Uterus (tissue), 4 donors: Measurements from ENCODE around the gene KBTBD12. TPM values are rescaled to one million over a fixed set of nuclear protein-coding genes. Genes with fewer than 3 reads are reported as not detected.

ENCODE experiments used
- DNase-seq, 2 donors: peaks; one replicate each; pipeline ENCODE4 v3.0.0-alpha.2; 2019 to 2020
- H3K27ac ChIP-seq, 2 donors: fragments of 200-600 bp; sonication (generic); 1 replicate in 1 of 2; 2 replicates in 1 of 2; pipeline ENCODE4 v1.5.1; 2016 to 2018
- H3K27me3 ChIP-seq, 2 donors: fragments of 200-600 bp; sonication (generic); one replicate each; pipeline ENCODE4 v1.5.1; 2018 to 2019; ENCODE audit warnings: control low read depth in 1 of 2
- H3K36me3 ChIP-seq, 2 donors: fragments of 200-600 bp; sonication (generic); one replicate each; pipeline ENCODE4 v1.5.1; 2019; ENCODE audit warnings: control low read depth in 1 of 2
- H3K4me1 ChIP-seq, 2 donors: fragments of 200-600 bp; sonication (generic); one replicate each; pipeline ENCODE4 v1.5.1; 2018 to 2019; ENCODE audit warnings: control low read depth in 1 of 2
- H3K4me3 ChIP-seq, 2 donors: fragments of 200-600 bp; sonication (generic); 1 replicate in 1 of 2; 2 replicates in 1 of 2; pipeline ENCODE4 v1.5.1; 2018 to 2019; ENCODE audit warnings: mild to moderate bottlenecking in 1 of 2
- H3K9me3 ChIP-seq, 2 donors: fragments of 200-600 bp; sonication (generic); one replicate each; pipeline ENCODE4 v1.5.1; 2019; ENCODE audit warnings: control low read depth in 1 of 2
- POLR2A ChIP-seq, 2 donors: fragments of 450-650 bp; IDR thresholded peaks; one replicate each; pipeline ENCODE4 v1.6.1; 2016; ENCODE audit warnings: antibody characterized with exemption in 2 of 2, mild to moderate bottlenecking in 1 of 2, moderate library complexity in 1 of 2
- intact Hi-C: fragments of 100-400 bp; cut with DNase I; formaldehyde crosslinking; loops from one replicate; pipeline ENCODE4 v1.15.1; 2023; ENCODE audit warnings: low total_unique reads
- total RNA-seq, 4 donors: library from RNA; depleted of rRNA in 3 of 4; stranded (reverse); fragments of >200 nt in 3 of 4; gene quantifications; one replicate each; pipeline versions ENCODE4 v1.1.0 to v1.2.4, GENCODE V29; 2014 to 2023
- TF ChIP-seq, protein P1 (sequence below), 4 experiments: fragments of 200-600 bp in 2 of 4; fragments of 450-650 bp in 2 of 4; sonication (generic) in 2 of 4; IDR thresholded peaks; one replicate each; pipeline ENCODE4 v1.5.1; 2016 to 2019; ENCODE audit warnings: antibody characterized with exemption in 4 of 4, mild to moderate bottlenecking in 2 of 4, moderate library complexity in 1 of 4
- donor health status: DM: yes; HTN: yes; CAD: no.

Gene KBTBD12
- total RNA-seq, 4 donors from 2014 or later = 0.59 to 2.8 (median 2.1) TPM; not detected in 1

- Histone ChIP-seq H3K27me3 (no peaks in the 10 kb centered on the region), H3K4me3 (no peak overlapping the region), H3K36me3 (no peaks in the 10 kb centered on the region), H3K9me3 (no peaks in the 10 kb centered on the region), H3K4me1 (no peaks in the 10 kb centered on the region), H3K27ac (no peak overlapping the region)
- no peak for DNase-seq
- TF ChIP-seq POLR2A (IDR thresholded peaks at IDR 0.05) = no peak
- TF ChIP-seq, protein P1, sequence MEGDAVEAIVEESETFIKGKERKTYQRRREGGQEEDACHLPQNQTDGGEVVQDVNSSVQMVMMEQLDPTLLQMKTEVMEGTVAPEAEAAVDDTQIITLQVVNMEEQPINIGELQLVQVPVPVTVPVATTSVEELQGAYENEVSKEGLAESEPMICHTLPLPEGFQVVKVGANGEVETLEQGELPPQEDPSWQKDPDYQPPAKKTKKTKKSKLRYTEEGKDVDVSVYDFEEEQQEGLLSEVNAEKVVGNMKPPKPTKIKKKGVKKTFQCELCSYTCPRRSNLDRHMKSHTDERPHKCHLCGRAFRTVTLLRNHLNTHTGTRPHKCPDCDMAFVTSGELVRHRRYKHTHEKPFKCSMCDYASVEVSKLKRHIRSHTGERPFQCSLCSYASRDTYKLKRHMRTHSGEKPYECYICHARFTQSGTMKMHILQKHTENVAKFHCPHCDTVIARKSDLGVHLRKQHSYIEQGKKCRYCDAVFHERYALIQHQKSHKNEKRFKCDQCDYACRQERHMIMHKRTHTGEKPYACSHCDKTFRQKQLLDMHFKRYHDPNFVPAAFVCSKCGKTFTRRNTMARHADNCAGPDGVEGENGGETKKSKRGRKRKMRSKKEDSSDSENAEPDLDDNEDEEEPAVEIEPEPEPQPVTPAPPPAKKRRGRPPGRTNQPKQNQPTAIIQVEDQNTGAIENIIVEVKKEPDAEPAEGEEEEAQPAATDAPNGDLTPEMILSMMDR (IDR thresholded peaks at IDR 0.05) = no peak
- intact Hi-C loops = no loop called here
Measured at GRCh38 chr3:128012050-128012449, 97.0 kb downstream of the KBTBD12 start.

- no peak overlapping the region for H3K27ac ChIP-seq
- DNase-seq = no peak
- no peaks in the 10 kb centered on the region for H3K4me1 ChIP-seq
- H3K4me3 ChIP-seq = no peak overlapping the region
- H3K9me3 ChIP-seq = no peaks in the 10 kb centered on the region
- no peaks in the 10 kb centered on the region for H3K36me3 ChIP-seq
- H3K27me3 ChIP-seq = no peaks in the 10 kb centered on the region
- intact Hi-C loops = no loop called here
- TF ChIP-seq POLR2A (IDR thresholded peaks at IDR 0.05) = no peak
- TF ChIP-seq, protein P1 (IDR thresholded peaks at IDR 0.05) = no peak
Measured at GRCh38 chr3:128014548-128014947, 99.5 kb downstream of the KBTBD12 start.

DNA sequence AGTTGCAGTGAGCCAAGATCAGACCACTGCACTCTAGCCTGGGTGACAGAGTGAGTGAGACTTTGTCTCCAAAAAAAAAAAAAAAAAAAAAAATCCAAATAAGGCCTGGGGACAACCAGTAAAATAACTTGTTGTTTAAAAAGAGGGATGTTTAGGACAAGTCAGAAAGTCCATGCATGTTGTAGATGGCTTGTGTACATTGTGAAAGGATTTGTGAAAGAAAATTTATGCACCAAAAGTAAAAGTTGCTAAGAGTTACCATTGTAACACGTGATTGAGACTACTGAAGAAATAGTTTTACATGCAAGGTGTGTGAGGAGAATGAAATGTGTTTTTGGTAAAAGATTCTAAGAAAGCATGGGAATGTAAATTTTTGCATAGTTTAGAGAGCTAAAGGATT lies 101.5 kb downstream of the KBTBD12 start:
- no peak overlapping the region for H3K27ac ChIP-seq
- H3K36me3 ChIP-seq = no peaks in the 10 kb centered on the region
- TF ChIP-seq, protein P1 (IDR thresholded peaks at IDR 0.05) = no peak
- no peak for TF ChIP-seq POLR2A (IDR thresholded peaks at IDR 0.05)
- H3K27me3 ChIP-seq = no peaks in the 10 kb centered on the region
- H3K4me3 ChIP-seq = no peak overlapping the region
- no peaks in the 10 kb centered on the region for H3K4me1 ChIP-seq
- intact Hi-C loops = no loop called here
- DNase-seq = no peak
- H3K9me3 ChIP-seq = no peaks in the 10 kb centered on the region

DNA sequence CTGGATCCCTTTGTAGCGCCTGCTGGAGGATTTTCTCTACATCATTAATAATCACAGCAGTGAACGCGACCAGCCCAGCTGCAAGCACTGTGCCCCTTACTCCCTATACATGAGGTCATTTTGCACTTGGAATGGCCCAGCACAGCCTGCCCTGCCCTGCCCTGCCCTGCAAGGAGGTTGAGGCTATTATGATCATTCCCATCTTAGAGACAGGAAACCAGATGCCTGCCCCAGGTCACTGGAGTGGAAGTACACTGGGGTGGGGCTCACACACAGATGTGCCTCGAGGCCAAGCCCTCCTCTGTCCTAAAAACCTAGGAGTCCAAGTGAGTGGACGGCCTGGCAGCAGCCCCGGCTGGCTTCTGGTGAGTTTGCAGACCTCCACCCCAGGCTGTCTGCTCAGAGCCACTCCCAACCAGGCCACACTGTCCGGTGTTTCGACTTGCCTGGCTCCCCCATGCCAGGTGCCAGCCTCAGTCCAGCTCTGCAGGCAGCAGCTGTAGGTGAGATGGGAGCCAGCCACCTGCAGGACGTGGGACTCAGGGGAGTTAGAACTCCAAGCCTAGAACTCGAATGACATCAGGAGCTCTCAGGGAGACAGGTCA lies 106.8 kb downstream of the KBTBD12 start:
- TF ChIP-seq, protein P1 (IDR thresholded peaks at IDR 0.05) = no peak
- no peak for TF ChIP-seq POLR2A (IDR thresholded peaks at IDR 0.05)
- Histone ChIP-seq H3K9me3 (no peaks in the 10 kb centered on the region), H3K4me3 (no peak overlapping the region), H3K27ac (no peak overlapping the region), H3K4me1 (no peaks in the 10 kb centered on the region), H3K36me3 (no peaks in the 10 kb centered on the region), H3K27me3 (no peaks in the 10 kb centered on the region)
- intact Hi-C loops = no loop called here
- DNase-seq = peak in 1 of 2 donors; percentile 15

DNA sequence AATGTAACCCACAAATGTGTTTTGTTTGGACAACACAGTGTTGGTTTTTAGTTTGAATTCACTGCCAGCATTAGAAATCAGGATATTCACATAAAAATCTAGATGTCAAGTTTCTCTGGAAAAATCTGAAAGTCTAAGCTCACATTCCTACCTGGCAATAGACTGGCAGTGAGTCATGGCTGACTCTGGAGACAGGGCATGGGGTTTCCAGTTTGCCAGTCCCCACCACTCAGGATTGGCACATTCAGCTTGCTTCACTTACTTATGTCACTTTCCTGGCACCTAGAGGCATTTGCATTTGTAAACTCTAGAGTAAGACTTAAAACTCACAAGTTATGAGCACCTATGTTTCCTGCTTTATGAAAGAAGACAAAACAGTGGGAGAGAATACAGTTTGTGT lies 118.1 kb downstream of the KBTBD12 start:
- Histone ChIP-seq H3K9me3 (no peaks in the 10 kb centered on the region), H3K4me3 (no peak overlapping the region), H3K4me1 (no peaks in the 10 kb centered on the region), H3K27ac (no peak overlapping the region), H3K36me3 (no peaks in the 10 kb centered on the region), H3K27me3 (no peaks in the 10 kb centered on the region)
- TF ChIP-seq POLR2A (IDR thresholded peaks at IDR 0.05) = no peak
- TF ChIP-seq, protein P1 (IDR thresholded peaks at IDR 0.05) = no peak
- DNase-seq = no peak
- intact Hi-C loops = no loop called here
